TTC549 (cell line): ENCODE data around the gene STK17A.

ENCODE experiments used
- FAIRE-seq: peaks from 2 replicates; lab custom pipeline; 2012; peaks lifted over from hg19 to GRCh38; lab: Jason Lieb, UNC

The STK17A gene

GRCh38 chr7:43636093-43636492, 53.2 kb downstream of the STK17A start:
- no peak for FAIRE-seq

GRCh38 chr7:43637114-43637806, 54.4 kb downstream of the STK17A start:
- no peak for FAIRE-seq

GRCh38 chr7:43639858-43640491, 57.1 kb downstream of the STK17A start:
- FAIRE-seq = no peak

- no peak for FAIRE-seq
Observed at GRCh38 chr7:43640679-43641078, 57.8 kb downstream of the STK17A start.

GRCh38 chr7:43642897-43643630, 60.2 kb downstream of the STK17A start:
- no peak for FAIRE-seq

- FAIRE-seq = no peak
Observed at GRCh38 chr7:43643846-43644245, 60.9 kb downstream of the STK17A start.

- no peak for FAIRE-seq
Observed at GRCh38 chr7:43645699-43646226, 62.9 kb downstream of the STK17A start.

GRCh38 chr7:43646603-43647338, 63.9 kb downstream of the STK17A start:
- FAIRE-seq = no peak

GRCh38 chr7:43647339-43647672, 64.4 kb downstream of the STK17A start:
- FAIRE-seq = no peak

- no peak for FAIRE-seq
Observed at GRCh38 chr7:43647673-43648472, 65.0 kb downstream of the STK17A start.

GRCh38 chr7:43648473-43649406, 65.8 kb downstream of the STK17A start:
- FAIRE-seq = no peak

GRCh38 chr7:43649755-43650274, 66.9 kb downstream of the STK17A start:
- FAIRE-seq = no peak

GRCh38 chr7:43650457-43651052, 67.6 kb downstream of the STK17A start:
- FAIRE-seq = no peak

- no peak for FAIRE-seq
Observed at GRCh38 chr7:43652364-43652763, 69.5 kb downstream of the STK17A start.

GRCh38 chr7:43653466-43653865, 70.6 kb downstream of the STK17A start:
- no peak for FAIRE-seq

GRCh38 chr7:43653891-43654504, 71.1 kb downstream of the STK17A start:
- FAIRE-seq = no peak

- no peak for FAIRE-seq
Observed at GRCh38 chr7:43655584-43655983, 72.7 kb downstream of the STK17A start.

GRCh38 chr7:43656997-43657396, 74.1 kb downstream of the STK17A start:
- no peak for FAIRE-seq
